ENCODE measurements around the gene NFAT5.

DNA sequence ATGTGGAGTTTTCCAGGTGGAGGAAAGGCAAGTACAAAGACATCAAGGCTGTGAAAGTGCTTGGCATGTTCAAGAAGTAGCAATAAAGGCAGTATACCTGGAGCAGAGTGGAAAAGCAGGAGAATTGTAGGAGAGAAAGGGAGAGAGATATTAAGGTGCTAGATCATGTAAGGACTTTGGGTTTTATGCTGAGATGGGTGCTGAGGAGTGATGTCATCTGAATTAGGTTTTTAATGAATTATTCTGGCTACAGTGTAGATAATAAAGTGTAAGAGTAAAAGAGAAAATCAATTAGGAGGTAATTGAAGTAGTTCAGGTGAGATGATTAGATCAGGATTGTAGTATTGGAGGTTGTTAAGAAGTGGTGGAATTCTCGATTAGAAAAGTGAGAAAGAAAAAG, 34.0 kb downstream of the NFAT5 start:
- TF ChIP-seq ZNF274 (IDR thresholded peaks at IDR 0.05; ENCODE audit: low read depth, low read length) (no peak), YY1 (IDR thresholded peaks at IDR 0.05; ENCODE audit: insufficient read depth, insufficient read length) (no peak), SUZ12 (IDR thresholded peaks at IDR 0.05; ENCODE audit: extremely low read depth, insufficient read depth, insufficient read length) (no peak)

Data from NT2/D1 (cell line).